Measurements from ENCODE around the gene TSPAN16. TPM values are rescaled to one million over a fixed set of nuclear protein-coding genes. Genes with fewer than 3 reads are reported as not detected.
"Not testable (repeated sequence)": the region's sequence is repeated elsewhere in the genome, so short reads cannot be mapped to it uniquely, and the experiment has no call there.

TSPAN16 gene
- total RNA-seq, 1 donor from 2014 or later: not detected

DNA sequence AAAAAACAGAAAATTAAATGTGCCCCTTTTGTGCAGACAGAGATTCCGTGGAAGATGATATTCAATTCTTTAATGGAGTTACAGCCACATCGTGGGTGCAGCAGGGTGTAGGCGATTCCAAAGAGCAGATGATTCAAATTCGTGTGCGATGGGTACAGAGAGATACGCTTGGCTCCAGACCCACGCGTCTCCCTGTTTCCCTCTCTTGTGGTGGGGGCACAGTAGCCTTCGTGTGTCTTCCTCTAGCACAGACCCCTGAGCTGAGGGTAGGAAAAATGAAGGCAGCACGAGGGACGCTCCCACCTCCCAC lies 4.8 kb downstream of the TSPAN16 start:
- Mint-ChIP-seq H3K27ac (no peak overlapping the region), H3K4me1 (no peaks in the 10 kb centered on the region), H3K9me3 (no peaks in the 10 kb centered on the region), H3K4me3 (no peak overlapping the region), H3K36me3 (ENCODE audit: low read depth) (no peaks in the 10 kb centered on the region), H3K27me3 (peaks cover 15% of the 10 kb centered on the region)
- intact Hi-C loops (cut with micrococcal nuclease): no loop called here
- DNase-seq: no peak

DNA sequence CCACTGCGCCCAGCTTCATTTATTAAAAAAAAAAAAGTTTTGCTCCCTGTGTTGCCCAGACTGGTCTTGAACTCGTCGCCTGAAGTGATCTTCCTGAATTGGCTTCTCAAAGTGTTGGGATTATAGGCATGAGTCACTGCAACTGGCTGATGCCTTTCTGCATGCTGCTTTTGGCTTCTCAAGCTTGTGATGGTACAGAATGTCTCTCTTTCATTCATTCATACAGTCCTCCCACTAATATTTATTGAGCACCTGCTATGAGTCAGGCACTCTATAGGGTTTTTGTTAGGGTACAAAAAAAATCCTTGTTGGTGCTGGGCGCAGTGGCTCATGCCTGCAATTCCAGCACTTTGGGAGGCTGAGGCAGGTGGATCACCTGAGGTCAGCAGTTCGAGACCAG lies 9.0 kb downstream of the TSPAN16 start:
- Mint-ChIP-seq H3K4me3 (no peak overlapping the region), H3K36me3 (ENCODE audit: low read depth) (no peaks in the 10 kb centered on the region), H3K27me3 (peaks cover 8% of the 10 kb centered on the region), H3K9me3 (no peaks in the 10 kb centered on the region), H3K4me1 (no peaks in the 10 kb centered on the region), H3K27ac (no peak overlapping the region)
- no peak for DNase-seq
- intact Hi-C loops (cut with micrococcal nuclease): no loop called here

DNA sequence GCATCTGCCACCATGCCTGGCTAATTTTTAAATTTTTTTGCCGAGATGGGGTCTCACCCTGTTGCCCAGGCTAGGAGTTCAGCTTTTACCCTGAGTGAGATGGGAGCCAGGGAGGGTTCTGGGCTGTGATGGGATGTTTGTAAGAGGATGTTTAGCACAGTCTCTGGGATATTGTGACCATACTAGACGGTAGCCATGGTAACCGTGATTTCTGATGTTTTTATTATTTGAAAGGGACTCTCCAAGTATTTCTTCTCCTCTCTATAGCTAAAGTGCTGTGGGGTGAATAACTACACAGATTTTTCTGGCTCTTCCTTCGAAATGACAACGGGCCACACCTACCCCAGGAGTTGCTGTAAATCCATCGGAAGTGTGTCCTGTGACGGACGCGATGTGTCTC lies 10.4 kb downstream of the TSPAN16 start:
- intact Hi-C loops (cut with micrococcal nuclease): no loop called here
- DNase-seq: no peak
- no peaks in the 10 kb centered on the region for H3K36me3 Mint-ChIP-seq (ENCODE audit: low read depth)
- no peaks in the 10 kb centered on the region for H3K4me1 Mint-ChIP-seq
- no peaks in the 10 kb centered on the region for H3K9me3 Mint-ChIP-seq
- no peak overlapping the region for H3K27ac Mint-ChIP-seq
- H3K4me3 Mint-ChIP-seq: no peak overlapping the region
- H3K27me3 Mint-ChIP-seq: peaks cover 8% of the 10 kb centered on the region

DNA sequence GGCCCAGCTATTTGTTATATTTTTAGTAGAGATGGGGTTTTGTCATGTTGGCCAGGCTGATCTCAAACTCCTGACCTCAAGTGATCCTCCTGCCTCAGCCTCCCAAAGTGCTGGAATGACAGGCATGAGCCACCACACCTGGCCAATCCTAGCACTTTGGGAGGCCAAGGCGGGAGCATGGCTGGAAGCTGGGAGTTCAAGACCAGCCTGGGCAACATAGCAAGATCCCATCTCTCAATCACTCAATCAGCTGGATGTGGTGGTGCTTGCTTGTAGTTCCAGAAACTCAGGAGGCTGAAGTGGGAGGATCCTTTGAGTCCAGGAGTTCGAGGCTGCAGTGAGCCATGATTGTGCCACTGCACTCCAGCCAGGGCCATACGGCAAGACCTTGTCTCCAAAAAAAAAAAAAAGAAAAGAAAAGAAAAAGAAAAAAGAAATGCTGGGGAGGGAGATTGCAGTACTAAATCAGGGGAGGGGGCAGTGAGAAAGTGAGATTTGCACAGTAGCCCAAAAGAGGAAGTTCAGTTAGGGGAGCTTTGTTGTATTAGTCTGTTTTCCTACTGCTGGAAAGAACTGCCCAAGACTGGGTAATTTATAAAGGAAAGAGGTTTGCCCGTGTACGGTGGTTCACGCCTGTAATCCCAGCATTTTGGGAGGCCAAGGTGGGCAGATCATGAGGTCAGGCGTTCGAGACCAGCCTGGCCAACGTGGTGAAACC lies 24.5 kb downstream of the TSPAN16 start:
- peaks cover 21% of the 10 kb centered on the region for H3K4me1 Mint-ChIP-seq
- not testable (repeated sequence) for H3K27ac Mint-ChIP-seq

DNA sequence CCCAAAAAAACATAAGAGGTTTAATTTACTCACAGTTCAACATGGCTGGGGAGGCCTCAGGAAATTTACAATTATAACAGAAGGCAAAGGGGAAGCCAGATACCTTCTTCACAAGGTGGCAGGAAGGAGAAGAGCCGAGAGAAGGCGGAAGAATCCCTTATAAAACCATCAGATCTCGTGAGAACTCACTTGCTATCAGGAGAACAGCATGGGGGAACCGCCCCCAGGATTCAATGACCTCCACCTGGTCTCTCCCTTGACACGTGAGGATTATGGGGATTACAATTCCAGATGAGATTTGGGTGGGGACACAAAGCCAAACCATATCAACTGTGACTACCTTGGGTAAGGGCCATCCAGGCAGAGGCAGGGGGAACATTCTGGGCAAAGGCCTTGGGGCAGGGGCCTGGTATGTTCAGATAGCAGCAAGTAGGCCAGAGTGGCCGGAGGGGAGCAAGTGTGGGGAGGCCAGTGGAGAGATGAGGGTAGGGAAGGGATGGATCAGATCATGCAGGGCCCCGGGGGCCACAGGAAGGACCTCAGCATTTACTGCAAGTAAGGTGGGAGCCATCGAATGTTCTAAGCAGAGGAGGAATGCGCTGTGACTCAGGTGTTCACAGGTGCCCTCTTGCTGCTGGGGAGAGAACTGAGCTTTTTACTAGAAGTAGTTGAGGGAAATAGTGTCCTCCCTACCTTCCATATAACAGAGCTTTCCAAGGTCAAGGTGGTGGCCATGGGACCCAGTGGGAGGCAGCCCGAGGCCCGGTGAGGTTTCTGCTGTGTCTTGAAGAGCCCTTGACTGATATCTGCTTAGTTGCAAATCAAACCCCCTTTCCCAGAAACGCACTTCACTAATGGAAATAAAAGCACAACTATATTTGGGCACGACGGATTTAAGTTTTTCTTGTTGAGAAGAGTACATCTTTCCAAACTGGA lies 25.5 kb downstream of the TSPAN16 start:
- no peaks in the 10 kb centered on the region for H3K9me3 Mint-ChIP-seq
- no peak overlapping the region for H3K27ac Mint-ChIP-seq
- H3K4me1 Mint-ChIP-seq: peaks cover 21% of the 10 kb centered on the region
- no peaks in the 10 kb centered on the region for H3K36me3 Mint-ChIP-seq (ENCODE audit: low read depth)
- H3K4me3 Mint-ChIP-seq: no peak overlapping the region
- H3K27me3 Mint-ChIP-seq: peaks cover 6% of the 10 kb centered on the region
- intact Hi-C loops (cut with micrococcal nuclease): no loop called here
- DNase-seq: no peak

More for the DNA sequence above, 24.5 kb downstream of the TSPAN16 start:
- H3K4me3 Mint-ChIP-seq; intact Hi-C loops (cut with micrococcal nuclease); DNase-seq; H3K27me3 Mint-ChIP-seq; H3K36me3 Mint-ChIP-seq (ENCODE audit: low read depth); H3K9me3 Mint-ChIP-seq: not testable (repeated sequence)

DNA sequence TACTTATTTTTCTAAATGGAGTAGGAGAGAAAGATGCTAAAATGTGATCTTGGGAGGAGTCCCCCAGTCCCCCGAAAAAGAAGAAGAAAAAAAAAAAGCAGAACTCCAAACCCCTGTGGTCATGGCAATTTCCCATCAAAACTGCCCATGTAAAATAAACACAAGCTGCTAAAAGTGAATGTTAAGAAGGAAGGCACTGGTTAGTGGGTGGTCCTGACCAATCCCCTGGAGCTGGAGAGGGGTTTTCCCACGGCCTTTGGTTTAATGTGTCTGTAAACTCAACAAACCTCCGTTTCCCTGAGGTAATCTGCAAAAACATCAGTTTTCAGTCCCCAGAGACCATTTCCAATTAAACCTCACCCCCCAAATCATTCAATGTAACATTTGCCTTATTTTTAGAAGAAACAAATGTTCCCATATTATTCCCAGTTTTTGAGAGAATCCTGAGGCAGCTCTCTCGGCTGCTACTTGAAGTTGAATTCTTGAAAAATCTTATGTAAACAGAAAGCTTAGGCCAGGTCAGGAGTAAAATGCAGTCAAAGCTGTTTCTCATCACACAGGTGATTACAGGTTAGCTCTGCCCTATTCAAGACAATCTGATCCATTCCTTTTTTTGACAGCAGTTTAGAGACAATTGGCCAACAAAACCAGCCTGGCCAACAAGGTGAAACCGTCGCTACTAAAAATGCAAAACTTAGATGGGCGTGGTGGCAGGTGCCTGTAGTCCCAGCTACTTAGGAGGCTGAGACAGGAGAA lies 26.5 kb downstream of the TSPAN16 start:
- Mint-ChIP-seq H3K36me3 (ENCODE audit: low read depth) (peaks cover 4% of the 10 kb centered on the region), H3K27ac (no peak overlapping the region), H3K4me3 (no peak overlapping the region), H3K4me1 (peaks cover 21% of the 10 kb centered on the region), H3K9me3 (no peaks in the 10 kb centered on the region), H3K27me3 (peaks cover 4% of the 10 kb centered on the region)
- intact Hi-C loops (cut with micrococcal nuclease): no loop called here
- no peak for DNase-seq

DNA sequence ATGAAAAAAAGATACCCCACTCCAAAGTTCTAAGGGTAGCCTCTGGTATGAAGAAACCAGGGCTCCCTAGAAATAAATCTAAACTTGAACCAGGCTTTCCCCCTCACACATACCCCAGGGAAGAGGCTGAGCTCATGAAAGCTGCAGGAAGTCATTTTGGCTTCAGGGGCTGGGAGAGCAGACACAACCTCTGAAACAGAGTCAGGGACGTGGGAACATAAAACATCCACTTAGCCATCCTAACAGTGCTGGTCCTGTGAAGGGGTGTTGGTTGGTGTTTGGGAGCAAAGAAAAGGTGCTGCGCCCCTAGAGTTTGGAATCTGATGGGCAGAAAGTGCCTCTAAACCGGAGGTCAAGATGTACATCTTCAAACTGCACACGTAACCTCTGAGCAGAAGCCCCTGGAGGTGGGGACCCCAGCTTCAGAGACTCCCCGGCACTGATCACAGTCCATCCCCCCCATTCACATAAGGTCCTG lies 27.7 kb downstream of the TSPAN16 start:
- H3K27me3 Mint-ChIP-seq: no peaks in the 10 kb centered on the region
- H3K27ac Mint-ChIP-seq: peak overlapping the region; percentile 91
- no peaks in the 10 kb centered on the region for H3K9me3 Mint-ChIP-seq
- peak overlapping the region; percentile 74 for H3K4me3 Mint-ChIP-seq
- no peak for DNase-seq
- peaks cover 21% of the 10 kb centered on the region for H3K4me1 Mint-ChIP-seq
- intact Hi-C loops (cut with micrococcal nuclease): no loop called here
- H3K36me3 Mint-ChIP-seq (ENCODE audit: low read depth): peaks cover 4% of the 10 kb centered on the region

DNA sequence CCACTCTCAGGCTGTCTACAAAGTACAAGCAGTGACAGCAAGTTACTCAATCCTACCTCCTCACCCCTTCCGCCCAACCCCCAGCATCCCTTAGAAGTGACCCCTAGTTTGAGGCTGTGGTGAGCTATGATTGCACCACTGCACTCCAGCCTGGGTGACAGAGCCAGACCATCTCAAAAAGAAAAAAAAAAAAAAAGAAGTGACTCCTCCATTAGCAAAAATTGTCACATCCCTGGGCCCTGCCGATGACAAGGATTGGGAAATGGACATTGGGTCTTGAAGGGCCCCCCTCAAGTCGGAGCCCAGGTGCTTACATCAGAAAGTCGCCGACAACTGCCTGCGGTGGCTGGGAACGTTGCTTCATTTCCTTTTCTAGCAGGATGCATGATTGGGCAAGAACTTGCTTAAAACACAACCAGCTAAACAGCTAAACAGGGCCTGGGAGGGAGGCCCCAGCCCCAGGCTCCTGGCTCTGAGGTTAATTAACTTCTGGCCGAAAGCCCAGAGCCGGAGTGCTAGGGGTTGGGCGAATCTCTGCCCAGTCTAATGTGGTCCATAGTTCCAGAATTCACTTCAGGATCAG lies 28.2 kb downstream of the TSPAN16 start:
- Mint-ChIP-seq H3K9me3 (no peaks in the 10 kb centered on the region), H3K27ac (peak overlapping the region; percentile 91), H3K27me3 (no peaks in the 10 kb centered on the region), H3K36me3 (ENCODE audit: low read depth) (peaks cover 4% of the 10 kb centered on the region), H3K4me1 (peaks cover 21% of the 10 kb centered on the region), H3K4me3 (peak overlapping the region; percentile 74)
- DNase-seq: peak; percentile 83
- intact Hi-C loops (cut with micrococcal nuclease): no loop called here

DNA sequence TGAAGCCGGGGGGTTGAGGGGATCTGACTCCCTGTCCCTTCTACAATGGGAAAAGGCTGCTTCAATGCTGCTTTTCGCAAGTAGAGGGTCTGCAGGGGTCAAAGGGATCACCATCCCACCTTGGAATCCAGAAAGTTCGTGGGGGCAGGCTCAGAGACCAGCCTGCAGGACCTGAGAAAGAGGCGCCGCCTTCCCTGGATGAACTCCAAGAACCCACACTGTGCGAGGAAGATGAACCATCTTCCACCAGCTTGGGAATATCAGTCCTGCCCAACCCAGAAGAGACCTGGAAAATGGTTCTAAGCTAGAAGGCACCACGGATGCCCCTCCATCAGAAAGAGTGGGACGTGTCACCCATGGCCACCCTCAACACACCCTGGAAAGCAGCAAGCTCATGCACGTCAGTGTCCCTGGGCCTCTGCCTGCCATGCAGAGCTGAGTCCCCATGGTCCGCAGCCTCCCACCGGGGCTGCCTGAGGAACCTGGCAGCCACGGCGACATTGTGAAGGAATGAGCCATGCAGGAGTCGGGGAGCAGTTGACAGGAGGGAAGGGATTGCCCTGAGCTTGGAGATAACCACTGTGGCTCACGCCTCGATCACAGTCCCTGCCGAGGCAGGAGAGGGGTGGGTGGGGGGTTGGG lies 28.9 kb downstream of the TSPAN16 start:
- no peaks in the 10 kb centered on the region for H3K27me3 Mint-ChIP-seq
- H3K9me3 Mint-ChIP-seq: no peaks in the 10 kb centered on the region
- H3K4me1 Mint-ChIP-seq: peaks cover 21% of the 10 kb centered on the region
- no peak for DNase-seq
- H3K4me3 Mint-ChIP-seq: peak overlapping the region; percentile 74
- H3K27ac Mint-ChIP-seq: peak overlapping the region; percentile 91
- H3K36me3 Mint-ChIP-seq (ENCODE audit: low read depth): peaks cover 4% of the 10 kb centered on the region
- intact Hi-C loops (cut with micrococcal nuclease): no loop called here

DNA sequence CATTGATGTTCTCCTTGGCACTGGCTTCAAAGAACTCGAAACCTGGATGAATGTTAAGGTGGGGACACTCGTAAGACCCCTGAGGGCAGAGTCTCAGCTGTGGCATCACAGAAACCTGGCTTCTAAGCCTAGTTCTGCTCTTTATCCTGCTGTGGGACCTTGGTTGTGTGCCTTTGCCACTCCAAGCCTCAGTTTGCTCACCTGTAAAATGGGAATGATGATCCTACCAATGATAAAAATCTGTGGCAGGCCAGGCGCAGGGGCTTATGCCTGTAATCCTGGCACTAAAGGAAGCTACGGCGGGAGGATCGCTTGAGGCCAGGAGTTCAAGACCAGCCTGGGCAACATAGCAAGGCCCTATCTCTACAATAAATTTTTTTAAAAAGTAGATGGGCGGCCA lies 29.6 kb downstream of the TSPAN16 start:
- intact Hi-C loops (cut with micrococcal nuclease): no loop called here
- Mint-ChIP-seq H3K4me3 (no peak overlapping the region), H3K27ac (peak overlapping the region; percentile 34), H3K9me3 (no peaks in the 10 kb centered on the region), H3K36me3 (ENCODE audit: low read depth) (peaks cover 4% of the 10 kb centered on the region), H3K4me1 (peaks cover 21% of the 10 kb centered on the region), H3K27me3 (no peaks in the 10 kb centered on the region)
- DNase-seq: no peak

DNA sequence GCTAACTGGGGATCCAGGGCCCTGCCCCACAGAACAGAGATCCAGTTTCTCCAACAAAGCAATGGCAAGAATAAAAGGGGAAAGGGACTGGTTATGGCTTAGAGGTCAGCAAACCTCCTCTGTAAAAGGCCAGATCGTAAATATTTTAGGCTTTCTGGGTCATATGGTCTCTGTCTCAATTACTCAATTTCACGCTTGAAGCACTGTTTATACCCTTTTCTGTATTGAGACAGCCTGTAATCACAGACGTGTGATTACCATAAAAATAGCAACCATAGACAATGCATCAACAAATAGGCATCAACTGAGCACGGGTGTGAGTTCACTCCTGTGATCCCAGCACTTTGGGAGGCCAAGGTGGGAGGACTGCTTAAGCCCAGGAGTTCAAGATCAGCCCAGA lies 34.2 kb downstream of the TSPAN16 start:
- no peaks in the 10 kb centered on the region for H3K27me3 Mint-ChIP-seq
- no peak for DNase-seq
- intact Hi-C loops (cut with micrococcal nuclease): no loop called here
- H3K4me1 Mint-ChIP-seq: no peaks in the 10 kb centered on the region
- peaks cover 13% of the 10 kb centered on the region for H3K36me3 Mint-ChIP-seq (ENCODE audit: low read depth)
- no peak overlapping the region for H3K4me3 Mint-ChIP-seq
- no peak overlapping the region for H3K27ac Mint-ChIP-seq
- H3K9me3 Mint-ChIP-seq: no peaks in the 10 kb centered on the region

DNA sequence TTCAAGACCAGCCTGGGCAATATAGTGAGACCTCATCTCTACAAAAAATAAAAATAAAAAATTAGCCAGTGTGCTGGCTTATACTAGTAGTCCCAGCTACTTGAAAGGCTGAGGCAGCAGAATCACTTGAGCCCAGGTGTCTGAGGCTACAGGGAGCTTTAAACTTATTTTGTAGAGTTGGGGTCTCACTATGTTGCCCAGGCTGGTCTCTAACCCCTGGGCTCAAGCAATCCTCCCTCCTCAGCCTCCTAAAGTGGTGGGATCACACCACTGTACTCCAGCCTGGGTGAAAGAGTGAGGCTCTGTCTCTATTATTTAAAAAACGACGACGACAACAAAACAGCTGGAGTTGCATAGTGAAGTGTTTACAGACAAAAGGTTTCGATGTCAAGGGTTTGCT lies 35.5 kb downstream of the TSPAN16 start:
- H3K9me3 Mint-ChIP-seq: no peaks in the 10 kb centered on the region
- no peaks in the 10 kb centered on the region for H3K27me3 Mint-ChIP-seq
- no peak overlapping the region for H3K4me3 Mint-ChIP-seq
- peaks cover 24% of the 10 kb centered on the region for H3K36me3 Mint-ChIP-seq (ENCODE audit: low read depth)
- no peak overlapping the region for H3K27ac Mint-ChIP-seq
- no peak for DNase-seq
- intact Hi-C loops (cut with micrococcal nuclease): no loop called here
- H3K4me1 Mint-ChIP-seq: no peaks in the 10 kb centered on the region

DNA sequence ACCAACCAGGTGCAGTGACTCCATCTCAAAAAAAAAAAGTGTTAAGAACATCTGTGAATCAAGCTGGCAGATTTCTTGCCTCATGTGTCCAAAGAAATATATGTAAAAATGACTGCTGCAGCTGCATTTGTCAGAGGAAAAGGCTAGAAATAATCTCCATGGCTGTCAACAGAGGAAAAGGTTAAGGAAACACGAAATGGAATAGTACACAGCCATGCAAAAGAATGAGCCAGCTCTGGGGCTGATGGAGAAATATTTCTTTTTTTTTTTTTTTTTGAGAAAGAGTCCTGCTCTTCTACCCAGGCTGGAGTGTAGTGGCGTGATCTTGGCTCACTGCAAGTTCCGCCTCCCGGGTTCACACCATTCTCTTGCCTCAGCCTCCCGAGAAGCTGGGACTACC lies 36.9 kb downstream of the TSPAN16 start:
- H3K9me3 Mint-ChIP-seq: no peaks in the 10 kb centered on the region
- no peak for DNase-seq
- H3K4me1 Mint-ChIP-seq: peaks cover 5% of the 10 kb centered on the region
- peaks cover 23% of the 10 kb centered on the region for H3K36me3 Mint-ChIP-seq (ENCODE audit: low read depth)
- H3K27me3 Mint-ChIP-seq: no peaks in the 10 kb centered on the region
- no peak overlapping the region for H3K4me3 Mint-ChIP-seq
- intact Hi-C loops (cut with micrococcal nuclease): no loop called here
- no peak overlapping the region for H3K27ac Mint-ChIP-seq
